ENCODE data around the gene MYADM. TPM values are rescaled to one million over a fixed set of nuclear protein-coding genes. Genes with fewer than 3 reads are reported as not detected.

The MYADM gene
- total and polyA plus RNA-seq, 2 of the 13 experiments (the other 11 are each of a cell fraction or from before 2014, with no cell fraction given) = 19.9 to 38.1 TPM

- no peak for TF ChIP-seq PRDM15 (CRISPR knock-in tag; IDR thresholded peaks at IDR 0.05)
- TF ChIP-seq HNRNPL (IDR thresholded peaks at IDR 0.05; ENCODE audit: low read depth, low read length) = no peak
- TF ChIP-seq SIX4 (CRISPR knock-in tag; IDR thresholded peaks at IDR 0.05) = peak; percentile 45
- no peak for TF ChIP-seq ZNF530 (CRISPR knock-in tag; IDR thresholded peaks at IDR 0.05; ENCODE audit: low read depth)
- TF ChIP-seq, protein P1, sequence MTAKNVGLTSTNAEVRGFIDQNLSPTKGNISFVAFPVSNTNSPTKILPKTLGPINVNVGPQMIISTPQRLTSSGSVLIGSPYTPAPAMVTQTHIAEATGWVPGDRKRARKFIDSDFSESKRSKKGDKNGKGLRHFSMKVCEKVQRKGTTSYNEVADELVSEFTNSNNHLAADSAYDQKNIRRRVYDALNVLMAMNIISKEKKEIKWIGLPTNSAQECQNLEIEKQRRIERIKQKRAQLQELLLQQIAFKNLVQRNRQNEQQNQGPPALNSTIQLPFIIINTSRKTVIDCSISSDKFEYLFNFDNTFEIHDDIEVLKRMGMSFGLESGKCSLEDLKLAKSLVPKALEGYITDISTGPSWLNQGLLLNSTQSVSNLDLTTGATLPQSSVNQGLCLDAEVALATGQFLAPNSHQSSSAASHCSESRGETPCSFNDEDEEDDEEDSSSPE (CRISPR knock-in tag; IDR thresholded peaks at IDR 0.05) = peak; percentile 50
- no peak; the same call in 1 of the 2 replicates for TF ChIP-seq NCOR1 (IDR thresholded peaks at IDR 0.05; ENCODE audit: borderline replicate concordance, low read length)
- no peak for TF ChIP-seq ZNF598 (CRISPR knock-in tag; IDR thresholded peaks at IDR 0.05; ENCODE audit: borderline replicate concordance)
- TF ChIP-seq, protein P2, sequence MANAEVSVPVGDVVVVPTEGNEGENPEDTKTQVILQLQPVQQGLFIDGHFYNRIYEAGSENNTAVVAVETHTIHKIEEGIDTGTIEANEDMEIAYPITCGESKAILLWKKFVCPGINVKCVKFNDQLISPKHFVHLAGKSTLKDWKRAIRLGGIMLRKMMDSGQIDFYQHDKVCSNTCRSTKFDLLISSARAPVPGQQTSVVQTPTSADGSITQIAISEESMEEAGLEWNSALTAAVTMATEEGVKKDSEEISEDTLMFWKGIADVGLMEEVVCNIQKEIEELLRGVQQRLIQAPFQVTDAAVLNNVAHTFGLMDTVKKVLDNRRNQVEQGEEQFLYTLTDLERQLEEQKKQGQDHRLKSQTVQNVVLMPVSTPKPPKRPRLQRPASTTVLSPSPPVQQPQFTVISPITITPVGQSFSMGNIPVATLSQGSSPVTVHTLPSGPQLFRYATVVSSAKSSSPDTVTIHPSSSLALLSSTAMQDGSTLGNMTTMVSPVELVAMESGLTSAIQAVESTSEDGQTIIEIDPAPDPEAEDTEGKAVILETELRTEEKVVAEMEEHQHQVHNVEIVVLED (CRISPR knock-in tag; IDR thresholded peaks at IDR 0.05; ENCODE audit: borderline replicate concordance) = peak; percentile 13; the same call in 1 of the 2 replicates
- TF ChIP-seq SOX13 (IDR thresholded peaks at IDR 0.05) = no peak; the same call in 1 of the 2 replicates
- TF ChIP-seq SOX13 (CRISPR knock-in tag; conservative IDR thresholded peaks at IDR 0.05 in 1 of 2, IDR thresholded peaks at IDR 0.05 in 1 of 2) = peak in 1 of 2 experiments; percentile 62; a peak in 2 of 4 replicates
- TF ChIP-seq MIXL1 (CRISPR knock-in tag; IDR thresholded peaks at IDR 0.05) = 0 out of 2 replicates have a peak, but pooled peaks have one; percentile 40
- TF ChIP-seq ELF1 (CRISPR knock-in tag; IDR thresholded peaks at IDR 0.05) = peak; percentile 86
- no peak for TF ChIP-seq NR0B2 (CRISPR knock-in tag; IDR thresholded peaks at IDR 0.05)
- TF ChIP-seq ZFP91 (CRISPR knock-in tag; IDR thresholded peaks at IDR 0.05; ENCODE audit: borderline replicate concordance) = no peak; the same call in 1 of the 2 replicates
- TF ChIP-seq IKZF4 (CRISPR knock-in tag; IDR thresholded peaks at IDR 0.05; ENCODE audit: borderline replicate concordance, low read depth, not compliant biosample characterization) = no peak
- TF ChIP-seq, protein P3, sequence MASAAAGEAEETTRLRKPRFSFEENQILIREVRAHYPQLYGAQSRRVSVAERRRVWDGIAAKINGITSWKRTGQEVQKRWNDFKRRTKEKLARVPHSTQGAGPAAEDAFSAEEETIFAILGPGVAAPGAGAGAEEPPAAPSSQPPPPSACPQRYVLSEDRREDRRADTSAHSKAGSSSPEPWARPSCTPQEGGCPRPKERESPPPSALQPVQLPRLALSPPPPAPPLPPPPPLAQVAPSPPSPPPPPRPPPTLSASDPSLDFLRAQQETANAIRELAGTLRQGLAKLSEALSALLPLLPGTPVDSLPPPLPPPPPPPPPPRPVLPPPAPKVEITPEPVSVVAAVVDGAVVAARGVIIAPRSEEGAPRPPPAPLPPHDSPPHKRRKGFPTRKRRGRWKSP (CRISPR knock-in tag; IDR thresholded peaks at IDR 0.05) = no peak
These were observed at the start of gene MYADM (continued) for GRCh38 chr19:53867225-53868090.

Data from HepG2 (cell line).